ENCODE measurements around the gene ARFGEF2.

GRCh38 chr20:48959899-48960550, 38.5 kb downstream of the ARFGEF2 start:
- TF ChIP-seq CTCF (IDR thresholded peaks at IDR 0.05): no peak
- TF ChIP-seq POLR2AphosphoS5 (IDR thresholded peaks at IDR 0.05): no peak
